ENCODE results near the gene ZDHHC6. TPM values are rescaled to one million over a fixed set of nuclear protein-coding genes. Genes with fewer than 3 reads are reported as not detected.

Gene ZDHHC6, protein sequence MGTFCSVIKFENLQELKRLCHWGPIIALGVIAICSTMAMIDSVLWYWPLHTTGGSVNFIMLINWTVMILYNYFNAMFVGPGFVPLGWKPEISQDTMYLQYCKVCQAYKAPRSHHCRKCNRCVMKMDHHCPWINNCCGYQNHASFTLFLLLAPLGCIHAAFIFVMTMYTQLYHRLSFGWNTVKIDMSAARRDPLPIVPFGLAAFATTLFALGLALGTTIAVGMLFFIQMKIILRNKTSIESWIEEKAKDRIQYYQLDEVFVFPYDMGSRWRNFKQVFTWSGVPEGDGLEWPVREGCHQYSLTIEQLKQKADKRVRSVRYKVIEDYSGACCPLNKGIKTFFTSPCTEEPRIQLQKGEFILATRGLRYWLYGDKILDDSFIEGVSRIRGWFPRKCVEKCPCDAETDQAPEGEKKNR
- total RNA-seq = 10 to 100 TPM; 32.4 to 36.2 TPM
- total RNA-seq = 57.7 to 88.3 reads per million in 2 donors

DNA sequence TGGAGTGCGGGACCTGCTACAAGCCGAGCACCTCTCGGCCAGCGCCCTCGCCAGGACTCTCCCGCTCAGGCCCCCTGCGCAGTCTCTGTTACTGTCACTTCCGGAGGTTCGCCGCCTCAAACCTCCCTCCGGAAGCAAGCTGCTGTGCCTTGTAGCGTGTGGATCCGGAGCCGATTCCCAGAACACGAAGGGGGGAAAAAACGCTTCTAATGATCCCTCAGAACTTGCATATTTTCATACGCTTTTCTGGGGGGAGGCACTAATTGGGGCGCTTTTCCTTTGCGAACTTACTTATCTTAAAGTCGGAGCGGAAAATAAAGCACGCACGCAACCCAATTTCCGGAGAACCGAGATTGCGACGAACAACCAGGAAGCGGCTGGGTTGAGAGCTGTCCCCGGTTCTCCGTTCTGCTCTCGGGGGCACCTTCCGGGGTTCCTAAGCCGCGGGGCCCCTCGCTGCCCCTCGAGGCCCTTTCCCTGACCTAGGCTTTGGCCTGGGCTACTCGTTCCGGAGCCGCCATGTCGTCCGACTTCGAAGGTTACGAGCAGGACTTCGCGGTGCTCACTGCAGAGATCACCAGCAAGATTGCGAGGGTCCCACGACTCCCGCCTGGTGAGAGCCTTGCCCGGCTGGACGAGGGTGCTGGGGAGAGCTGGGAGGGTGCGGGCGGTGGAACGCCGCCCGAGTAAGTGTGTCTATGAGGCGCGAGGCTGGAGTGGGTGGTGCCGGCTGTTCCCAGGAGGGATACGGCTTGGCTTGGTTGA, at the start of gene ZDHHC6, which contains the start of gene VTI1A:
TSS of gene ZDHHC6 (minus strand) at position 60 of the 765 bp plus-strand sequence. CDS start 1,478 bp downstream, outside the sequence.
TSS of gene VTI1A (plus strand) at position 361 of the 765 bp plus-strand sequence. CDS start at position 520, 159 bp downstream.
- peak within 1 kb of the TSS; percentile 96 for H3K4me3 Mint-ChIP-seq
- H3K4me1 Mint-ChIP-seq = peaks cover 33% of the 10 kb centered on the region
- H3K9me3 ChIP-seq (ENCODE audit: control insufficient read depth, low read length, poor library complexity, severe bottlenecking) = no peaks in the 10 kb centered on the region
- ATAC-seq (peak; percentile 92), DNase-seq (peak; percentile 69 to 73 (median 70))
- peaks cover 8% of the 10 kb centered on the region for H3K36me3 Mint-ChIP-seq (ENCODE audit: low read depth)
- H3K27ac Mint-ChIP-seq = peak within 1 kb of the TSS; percentile 95
- H3K27me3 Mint-ChIP-seq = no peaks in the 10 kb centered on the region

DNA sequence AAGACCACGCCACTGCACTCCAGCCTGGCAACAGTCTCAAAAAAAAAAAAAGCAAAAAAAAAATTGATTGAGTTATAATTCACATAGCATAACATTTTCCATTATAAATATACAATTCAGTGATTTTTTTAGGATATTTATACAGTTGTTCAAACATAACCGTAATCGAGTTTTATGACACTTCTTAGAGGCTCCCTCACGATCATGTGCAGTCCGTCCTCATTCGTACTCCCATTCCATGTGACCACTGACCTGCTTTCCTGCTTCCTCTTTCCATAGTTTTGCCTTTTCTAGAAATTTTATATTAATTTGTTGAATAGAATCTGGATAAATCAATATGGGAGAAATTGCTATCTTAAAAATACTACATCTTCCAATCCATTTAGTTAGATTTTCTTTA, 46.0 kb upstream of the ZDHHC6 start:
- no peaks in the 10 kb centered on the region for H3K27me3 Mint-ChIP-seq

DNA sequence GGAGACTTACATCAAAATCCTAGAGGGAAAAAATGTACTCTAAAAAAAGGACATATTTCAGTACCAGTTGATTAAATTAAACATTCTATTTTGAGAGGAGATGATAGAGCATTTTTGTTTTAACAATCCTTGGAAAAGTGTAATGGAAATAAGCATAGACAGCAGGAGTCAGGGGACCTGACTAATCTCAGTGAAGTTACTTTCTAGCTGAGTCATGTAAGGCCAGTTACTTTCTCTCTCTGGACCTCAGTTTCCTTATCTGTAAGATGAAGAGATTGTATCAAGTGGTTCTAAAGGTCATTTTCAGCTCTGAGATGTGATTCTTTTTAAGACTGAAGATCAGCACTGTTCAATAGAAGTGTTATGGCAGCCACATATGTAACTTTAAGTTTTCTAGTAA, 44.4 kb upstream of the ZDHHC6 start:
- ATAC-seq (no peak), DNase-seq (no peak)
- H3K9me3 ChIP-seq (ENCODE audit: control insufficient read depth, low read length, poor library complexity, severe bottlenecking) = no peaks in the 10 kb centered on the region
- Mint-ChIP-seq H3K36me3 (ENCODE audit: low read depth) (peaks cover 3% of the 10 kb centered on the region), H3K27ac (no peak overlapping the region), H3K4me1 (peaks cover 8% of the 10 kb centered on the region), H3K27me3 (no peaks in the 10 kb centered on the region), H3K4me3 (no peak overlapping the region)

More for the DNA sequence above, 46.0 kb upstream of the ZDHHC6 start:
- no peaks in the 10 kb centered on the region for H3K9me3 ChIP-seq (ENCODE audit: control insufficient read depth, low read length, poor library complexity, severe bottlenecking)
- H3K36me3 Mint-ChIP-seq (ENCODE audit: low read depth) = peaks cover 3% of the 10 kb centered on the region
- no peak overlapping the region for H3K27ac Mint-ChIP-seq
- H3K4me1 Mint-ChIP-seq = peaks cover 8% of the 10 kb centered on the region
- DNase-seq = no peak
- no peak for ATAC-seq
- no peak overlapping the region for H3K4me3 Mint-ChIP-seq

DNA sequence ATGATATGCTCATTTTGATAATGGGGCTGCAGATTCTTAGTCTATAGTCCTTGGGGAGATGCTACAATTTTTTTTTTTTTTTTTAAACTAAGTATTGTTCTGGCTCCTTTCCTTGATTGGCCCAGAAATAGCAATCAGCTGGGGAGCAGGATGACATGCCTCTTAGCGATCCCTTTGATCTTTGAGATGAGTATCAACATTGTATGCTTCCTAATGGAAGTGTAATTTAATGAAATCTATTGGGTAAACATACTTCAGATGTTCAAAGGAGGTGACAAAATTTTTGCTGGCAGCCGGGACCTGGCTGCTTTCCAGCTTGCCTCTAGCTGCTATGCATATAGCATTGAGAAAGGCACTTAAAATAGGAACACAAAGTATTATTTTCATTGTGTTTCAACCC, 43.8 kb upstream of the ZDHHC6 start:
- no peak overlapping the region for H3K4me3 Mint-ChIP-seq
- no peak overlapping the region for H3K27ac Mint-ChIP-seq
- ATAC-seq (no peak), DNase-seq (no peak)
- peaks cover 3% of the 10 kb centered on the region for H3K36me3 Mint-ChIP-seq (ENCODE audit: low read depth)
- H3K9me3 ChIP-seq (ENCODE audit: control insufficient read depth, low read length, poor library complexity, severe bottlenecking) = no peaks in the 10 kb centered on the region
- H3K4me1 Mint-ChIP-seq = peaks cover 8% of the 10 kb centered on the region
- no peaks in the 10 kb centered on the region for H3K27me3 Mint-ChIP-seq

DNA sequence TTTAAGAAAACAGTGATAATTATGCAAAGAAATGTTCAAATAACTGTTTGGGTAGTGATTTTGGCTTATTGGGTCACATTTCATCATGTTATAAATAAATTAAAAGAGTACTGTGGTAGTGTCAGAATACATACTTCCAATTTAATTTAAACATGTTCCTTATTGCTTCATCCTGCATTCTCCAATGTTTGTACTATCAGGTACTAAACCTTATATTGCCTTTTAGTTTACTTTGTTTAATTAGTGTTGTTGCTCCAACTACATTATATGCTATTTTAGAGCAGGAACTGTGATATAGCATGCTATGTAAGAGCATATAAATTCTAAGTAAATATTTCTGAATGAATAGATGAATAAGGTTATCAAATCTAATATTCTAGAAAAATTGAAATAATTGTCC, 41.2 kb upstream of the ZDHHC6 start:
- DNase-seq (no peak), ATAC-seq (no peak)
- Mint-ChIP-seq H3K27me3 (no peaks in the 10 kb centered on the region), H3K4me1 (peaks cover 6% of the 10 kb centered on the region), H3K36me3 (ENCODE audit: low read depth) (no peaks in the 10 kb centered on the region), H3K27ac (no peak overlapping the region), H3K4me3 (no peak overlapping the region)
- no peaks in the 10 kb centered on the region for H3K9me3 ChIP-seq (ENCODE audit: control insufficient read depth, low read length, poor library complexity, severe bottlenecking)

DNA sequence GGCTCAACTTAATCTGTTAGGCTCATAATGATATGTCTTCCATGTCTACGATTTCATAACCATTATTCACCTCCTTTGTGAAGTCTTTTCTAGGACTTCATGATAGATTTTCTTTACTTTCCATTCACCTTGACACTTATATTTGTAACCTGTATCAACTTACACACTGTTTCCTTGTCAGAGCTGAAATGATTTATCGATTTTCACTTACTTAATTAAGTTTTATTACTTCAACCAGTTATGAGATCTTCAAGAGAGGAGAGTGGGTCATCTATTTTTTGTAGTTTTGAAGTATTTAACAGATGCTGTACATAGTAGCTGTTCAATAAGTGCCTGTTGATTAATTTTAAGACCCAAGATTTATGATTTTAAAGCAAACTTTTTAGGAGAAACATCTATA, 37.7 kb upstream of the ZDHHC6 start:
- no peaks in the 10 kb centered on the region for H3K9me3 ChIP-seq (ENCODE audit: control insufficient read depth, low read length, poor library complexity, severe bottlenecking)
- DNase-seq = no peak
- Mint-ChIP-seq H3K36me3 (ENCODE audit: low read depth) (no peaks in the 10 kb centered on the region), H3K27me3 (no peaks in the 10 kb centered on the region), H3K4me1 (peaks cover 11% of the 10 kb centered on the region), H3K4me3 (no peak overlapping the region), H3K27ac (no peak overlapping the region)
- ATAC-seq = no peak

DNA sequence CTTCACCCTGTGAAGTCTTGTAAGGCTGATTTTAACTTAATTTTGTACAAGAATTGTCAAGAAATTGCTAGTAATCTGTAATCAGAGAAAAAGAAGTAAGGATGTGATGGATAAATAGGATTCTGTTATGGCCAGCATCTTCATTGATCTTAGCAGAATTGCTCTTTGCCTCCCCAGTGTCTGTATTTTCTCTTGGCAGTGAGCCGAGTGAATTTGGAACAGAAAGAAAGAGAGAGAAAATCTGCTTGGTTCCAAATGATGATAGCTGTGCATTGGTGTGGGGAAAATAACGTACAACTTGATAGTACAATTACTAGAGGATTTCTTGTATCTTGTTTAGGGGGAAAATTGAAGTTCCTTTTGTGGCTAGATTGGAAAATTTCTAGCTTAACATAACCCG, 34.9 kb upstream of the ZDHHC6 start:
- H3K4me1 Mint-ChIP-seq = peaks cover 10% of the 10 kb centered on the region
- no peaks in the 10 kb centered on the region for H3K36me3 Mint-ChIP-seq (ENCODE audit: low read depth)
- no peak overlapping the region for H3K27ac Mint-ChIP-seq
- H3K27me3 Mint-ChIP-seq = no peaks in the 10 kb centered on the region
- H3K9me3 ChIP-seq (ENCODE audit: control insufficient read depth, low read length, poor library complexity, severe bottlenecking) = no peaks in the 10 kb centered on the region
- no peak for DNase-seq
- no peak for ATAC-seq
- no peak overlapping the region for H3K4me3 Mint-ChIP-seq

DNA sequence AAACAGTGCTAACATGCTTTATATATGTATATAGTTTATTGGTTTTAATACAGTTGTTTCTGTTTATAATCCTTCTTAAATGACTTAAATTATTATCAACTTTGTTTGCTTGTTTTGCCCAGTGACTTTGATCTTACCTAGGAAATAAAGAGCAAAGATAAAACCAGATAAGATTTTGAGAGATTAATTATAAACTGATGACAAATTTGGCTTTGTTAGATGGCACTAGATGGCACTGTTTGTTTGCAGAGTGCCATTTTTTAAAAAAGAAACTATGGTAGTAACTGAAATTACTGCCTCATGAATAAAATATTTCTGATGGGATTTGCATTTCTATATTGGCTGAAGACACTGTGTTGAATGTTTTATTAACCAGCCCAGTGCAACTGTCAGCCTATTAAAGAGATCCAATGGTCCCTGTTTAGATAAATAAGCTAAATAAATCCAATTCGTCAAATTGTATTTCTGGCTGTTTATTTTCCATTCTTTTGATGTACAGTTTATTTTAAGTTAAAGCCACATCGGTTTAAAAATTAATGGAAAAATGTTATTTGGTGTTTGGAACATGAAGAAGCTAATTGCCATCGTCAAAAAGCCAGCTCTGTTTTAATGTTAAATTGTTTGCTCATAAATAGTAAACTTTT, 29.0 kb upstream of the ZDHHC6 start:
- Mint-ChIP-seq H3K4me1 (peaks cover 13% of the 10 kb centered on the region), H3K36me3 (ENCODE audit: low read depth) (no peaks in the 10 kb centered on the region), H3K27ac (no peak overlapping the region), H3K27me3 (no peaks in the 10 kb centered on the region), H3K4me3 (no peak overlapping the region)
- no peaks in the 10 kb centered on the region for H3K9me3 ChIP-seq (ENCODE audit: control insufficient read depth, low read length, poor library complexity, severe bottlenecking)
- no peak for DNase-seq
- no peak for ATAC-seq

DNA sequence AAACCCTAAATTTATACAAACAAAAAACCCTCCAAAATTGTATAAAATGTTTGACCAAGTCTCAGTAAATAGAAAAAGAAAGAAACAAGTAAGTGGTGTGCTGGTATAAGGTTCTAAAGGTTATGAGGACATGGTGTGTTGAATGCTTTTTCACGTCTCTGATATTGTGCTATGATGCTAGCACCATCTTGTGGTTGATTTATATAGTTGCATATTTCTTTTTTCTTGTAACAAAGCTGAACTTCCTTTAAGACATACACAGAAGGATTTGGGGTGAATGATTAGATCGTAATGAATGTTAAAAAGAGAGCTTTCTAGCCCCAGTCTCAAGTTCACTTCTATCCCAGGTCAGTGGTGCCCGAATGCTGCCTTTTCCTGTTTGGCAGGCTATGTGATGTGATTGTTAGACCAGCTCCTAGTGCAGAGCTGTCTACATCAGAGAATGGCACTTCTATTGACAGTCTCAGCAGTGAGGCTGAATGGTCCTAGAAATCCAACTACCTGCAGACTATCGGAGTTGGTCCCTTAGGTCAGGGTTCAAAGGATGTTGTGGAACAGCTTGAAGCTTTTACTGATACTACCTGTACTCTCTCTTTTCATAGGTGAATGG, 25.3 kb upstream of the ZDHHC6 start:
- H3K36me3 Mint-ChIP-seq (ENCODE audit: low read depth) = peaks cover 2% of the 10 kb centered on the region
- peaks cover 16% of the 10 kb centered on the region for H3K4me1 Mint-ChIP-seq
- ATAC-seq (peak; percentile 77), DNase-seq (no peak)
- H3K9me3 ChIP-seq (ENCODE audit: control insufficient read depth, low read length, poor library complexity, severe bottlenecking) = no peaks in the 10 kb centered on the region
- H3K27me3 Mint-ChIP-seq = no peaks in the 10 kb centered on the region
- peak overlapping the region; percentile 19 for H3K27ac Mint-ChIP-seq
- H3K4me3 Mint-ChIP-seq = no peak overlapping the region

DNA sequence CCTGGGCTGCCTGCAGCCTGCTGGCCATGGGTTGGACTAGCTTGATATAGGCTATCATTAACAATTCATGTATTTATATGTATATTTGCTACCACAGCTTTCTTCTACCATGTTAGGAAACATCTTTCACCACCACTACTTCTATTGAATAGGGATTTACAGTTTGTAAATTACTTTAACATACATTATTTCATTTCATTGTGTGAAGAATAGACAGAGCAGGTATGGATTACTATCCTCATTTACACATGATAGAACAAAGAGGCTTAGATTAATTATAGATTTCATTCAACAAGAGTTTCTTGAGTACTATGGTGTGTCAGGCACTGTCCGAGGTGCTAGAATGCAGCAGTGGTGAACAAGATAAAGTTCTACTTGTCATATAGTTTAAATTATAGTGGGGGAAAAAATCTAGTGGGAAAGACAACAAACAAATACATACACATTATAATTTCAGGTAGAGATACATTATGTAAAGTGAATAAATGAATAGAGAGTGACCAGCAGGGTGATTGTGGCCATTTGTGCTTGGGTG, 20.9 kb upstream of the ZDHHC6 start:
- Mint-ChIP-seq H3K4me3 (no peak overlapping the region), H3K36me3 (ENCODE audit: low read depth) (peaks cover 6% of the 10 kb centered on the region), H3K27me3 (no peaks in the 10 kb centered on the region), H3K27ac (no peak overlapping the region), H3K4me1 (peaks cover 16% of the 10 kb centered on the region)
- DNase-seq = no peak
- no peaks in the 10 kb centered on the region for H3K9me3 ChIP-seq (ENCODE audit: control insufficient read depth, low read length, poor library complexity, severe bottlenecking)
- no peak for ATAC-seq

DNA sequence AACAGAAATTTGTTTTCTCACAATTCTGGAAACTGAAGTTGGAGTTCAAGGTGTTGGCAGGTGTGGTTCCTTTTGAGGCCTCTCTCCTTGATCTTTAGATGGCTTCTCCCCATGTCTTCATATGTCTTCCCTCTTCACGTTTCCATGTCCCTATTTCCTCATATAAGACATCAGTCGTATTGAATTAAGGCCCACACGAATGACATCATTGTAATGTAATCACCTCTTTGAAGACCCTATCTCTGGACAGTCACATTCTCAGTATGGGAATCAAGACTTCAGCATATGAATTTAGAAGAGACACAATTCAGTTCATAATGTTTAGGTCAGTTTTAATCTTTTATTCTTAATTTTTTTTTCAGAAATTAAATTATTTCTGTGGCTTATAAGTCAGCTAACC, 20.1 kb upstream of the ZDHHC6 start:
- Mint-ChIP-seq H3K27ac (no peak overlapping the region), H3K4me3 (no peak overlapping the region), H3K4me1 (peaks cover 13% of the 10 kb centered on the region), H3K27me3 (no peaks in the 10 kb centered on the region), H3K36me3 (ENCODE audit: low read depth) (peaks cover 6% of the 10 kb centered on the region)
- ATAC-seq (no peak), DNase-seq (no peak)
- H3K9me3 ChIP-seq (ENCODE audit: control insufficient read depth, low read length, poor library complexity, severe bottlenecking) = no peaks in the 10 kb centered on the region

DNA sequence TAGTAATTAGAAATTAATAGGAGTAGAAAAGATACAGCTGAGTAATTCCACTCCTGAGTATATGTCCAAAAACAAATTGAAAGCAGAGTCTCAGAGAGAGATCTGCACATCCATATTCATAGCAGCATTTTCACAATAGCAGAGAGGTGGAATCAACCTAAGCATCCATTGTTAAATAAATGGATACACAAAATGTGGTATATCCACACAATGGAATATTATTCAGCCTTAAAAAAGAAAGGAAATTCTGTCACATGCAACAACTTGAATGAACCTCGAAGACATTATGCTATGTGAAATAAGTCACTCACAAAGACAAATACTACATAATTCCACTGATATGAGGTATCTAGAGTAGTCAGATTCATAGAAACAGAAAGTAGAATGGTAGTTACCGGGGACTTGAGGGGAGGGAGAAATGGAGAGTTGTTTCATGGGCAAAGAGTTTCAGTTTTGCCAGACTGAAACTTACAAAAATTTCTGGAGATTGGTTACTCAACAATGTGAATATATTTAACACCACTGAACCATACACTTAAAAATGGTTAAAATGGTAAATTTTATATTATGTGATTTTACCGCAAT, 18.7 kb upstream of the ZDHHC6 start:
- Mint-ChIP-seq H3K36me3 (ENCODE audit: low read depth) (peaks cover 6% of the 10 kb centered on the region), H3K27me3 (no peaks in the 10 kb centered on the region)
- DNase-seq = no peak

More for the DNA sequence above, 18.7 kb upstream of the ZDHHC6 start:
- no peak for ATAC-seq
- Mint-ChIP-seq H3K27ac (no peak overlapping the region), H3K4me3 (no peak overlapping the region), H3K4me1 (peaks cover 12% of the 10 kb centered on the region)
- H3K9me3 ChIP-seq (ENCODE audit: control insufficient read depth, low read length, poor library complexity, severe bottlenecking) = no peaks in the 10 kb centered on the region
